Lung (tissue), 12 donors: ENCODE data around the gene TMEM95. TPM values are rescaled to one million over a fixed set of nuclear protein-coding genes. Genes with fewer than 3 reads are reported as not detected.
A peak's percentile ranks its signal among the peaks of the same experiment; 100 is the strongest.
"Not testable (repeated sequence)": the region's sequence is repeated elsewhere in the genome, so short reads cannot be mapped to it uniquely, and the experiment has no call there.

Experiments
- ATAC-seq: fragments of 200-7000 bp; cut with Tn5 transposase; one replicate; pipeline ENCODE4 v1.9.1; 2020; ENCODE audit warnings: moderate number of reproducible peaks; ENCODE audit not compliant: insufficient read depth, low FRiP score
- DNase-seq, 3 donors: peaks; one replicate each; pipeline ENCODE4 v3.0.0-alpha.2; 2013 to 2017
- H3K27ac ChIP-seq, 2 donors: one replicate each; pipeline ENCODE4 v1.5.1; 2013; ENCODE audit warnings: mild to moderate bottlenecking in 2 of 2, moderate library complexity in 2 of 2, control low read depth in 1 of 2, inconsistent platforms in 1 of 2, low read depth in 1 of 2, low read length in 1 of 2
- H3K27me3 ChIP-seq, 3 donors: one replicate each; pipeline ENCODE4 v1.5.1; 2013; ENCODE audit warnings: low read length in 2 of 3; ENCODE audit not compliant: control insufficient read depth in 3 of 3, insufficient read depth in 3 of 3
- H3K36me3 ChIP-seq, 4 donors: one replicate each; pipeline ENCODE4 v1.5.1; 2013; ENCODE audit warnings: low read length in 4 of 4, mild to moderate bottlenecking in 1 of 4, moderate library complexity in 1 of 4; ENCODE audit not compliant: control insufficient read depth in 4 of 4, insufficient read depth in 4 of 4
- H3K4me1 ChIP-seq, 5 donors: one replicate each; pipeline ENCODE4 v1.5.1; 2013; ENCODE audit warnings: low read length in 5 of 5, mild to moderate bottlenecking in 2 of 5, moderate library complexity in 1 of 5; ENCODE audit not compliant: control insufficient read depth in 5 of 5, insufficient read depth in 5 of 5
- H3K4me3 ChIP-seq: one replicate; pipeline ENCODE4 v1.5.1; 2013; ENCODE audit warnings: mild to moderate bottlenecking, control low read depth, moderate library complexity
- H3K9ac ChIP-seq, 2 donors: one replicate each; pipeline ENCODE4 v1.5.1; 2013; ENCODE audit warnings: low read length in 2 of 2, control low read depth in 1 of 2; ENCODE audit not compliant: insufficient read depth in 1 of 2
- H3K9me3 ChIP-seq, 4 donors: one replicate each; pipeline ENCODE4 v1.5.1; 2013; ENCODE audit warnings: low read length in 3 of 4, mild to moderate bottlenecking in 1 of 4, moderate library complexity in 1 of 4; ENCODE audit not compliant: control insufficient read depth in 4 of 4, insufficient read depth in 3 of 4
- CTCF ChIP-seq: IDR thresholded peaks from 2 replicates; pipeline ENCODE4 v1.5.1; 2012; ENCODE audit warnings: mild to moderate bottlenecking; ENCODE audit errors: control extremely low read depth, extremely low read depth
- WGBS, 2 donors: extraction: QIAGEN DNeasy Blood & Tissue Kit; methylation state at CpG; one replicate each; pipeline ENCODE4 v1.1.7; 2013; 5-methylcytosine and 5-hydroxymethylcytosine counted together
- polyA plus RNA-seq, 2 donors: library from polyadenylated mRNA; stranded (reverse); fragments of 200-250 nt; gene quantifications; one replicate each; pipeline ENCODE4 v1.2.1, GENCODE V29; 2013
- total RNA-seq, 2 donors: library from RNA; depleted of rRNA in 1 of 2; stranded (reverse); fragments of >200 nt in 1 of 2; gene quantifications; one replicate each; pipeline ENCODE4 v1.2.1, GENCODE V29; 2014 to 2021
- donor health status: control.
- donor health status: control.
- donor health status: Bipolar disorder and iron deficiency.
- donor health status: healthy.
- donor health status: DM: yes; HTN: yes; CAD: no.

The TMEM95 gene
- total and polyA plus RNA-seq, 4 donors = not detected

GRCh38 chr17:7330638-7331015, 24.3 kb upstream of the TMEM95 start:
- Histone ChIP-seq H3K27ac (peak overlapping the region in 1 of 2 donors; percentile 65), H3K36me3 (peaks cover 0 to 6% (median 0%) of the 10 kb centered on the region in 4 donors), H3K9ac (peak overlapping the region in 1 of 2 donors; percentile 28), H3K27me3 (no peaks in the 10 kb centered on the region), H3K9me3 (no peaks in the 10 kb centered on the region), H3K4me1 (peaks cover 0 to 18% (median 3%) of the 10 kb centered on the region in 5 donors), H3K4me3 (no peak overlapping the region)
- ATAC-seq (no peak), DNase-seq (no peak)
- TF ChIP-seq CTCF = no peak
- 65 to 72% methylated on average over 12 to 13 of the region's 13 CpGs for WGBS, 2 donors

- TF ChIP-seq CTCF = no peak
- no peaks in the 10 kb centered on the region for H3K36me3 ChIP-seq
- WGBS, 2 donors = 46 to 53% methylated on average over 7 of the region's 7 CpGs
- peaks cover 0 to 2% (median 0%) of the 10 kb centered on the region in 3 donors for H3K27me3 ChIP-seq
- ATAC-seq (no peak), DNase-seq (no peak)
- peaks cover 0 to 18% (median 4%) of the 10 kb centered on the region in 5 donors for H3K4me1 ChIP-seq
- no peak overlapping the region for H3K4me3 ChIP-seq
- no peaks in the 10 kb centered on the region for H3K9me3 ChIP-seq
- no peak overlapping the region for H3K27ac ChIP-seq
- H3K9ac ChIP-seq = no peak overlapping the region
Measured at GRCh38 chr17:7332111-7332510, 22.8 kb upstream of the TMEM95 start.

GRCh38 chr17:7332600-7333069, 22.3 kb upstream of the TMEM95 start:
- H3K4me1 ChIP-seq = peaks cover 0 to 16% (median 4%) of the 10 kb centered on the region in 5 donors
- 39 to 43% methylated on average over 14 of the region's 14 CpGs for WGBS, 2 donors
- not testable (repeated sequence) for H3K9ac ChIP-seq, H3K36me3 ChIP-seq, ATAC-seq, H3K9me3 ChIP-seq, DNase-seq, H3K27ac ChIP-seq, H3K27me3 ChIP-seq, H3K4me3 ChIP-seq

GRCh38 chr17:7334938-7335538, 19.9 kb upstream of the TMEM95 start:
- no peak for DNase-seq

GRCh38 chr17:7335765-7336164, 19.2 kb upstream of the TMEM95 start:
- not testable (repeated sequence) for ATAC-seq

More at GRCh38 chr17:7334938-7335538, 19.9 kb upstream of the TMEM95 start:
- Histone ChIP-seq H3K27me3 (peaks cover 0 to 3% (median 0%) of the 10 kb centered on the region in 3 donors), H3K9ac (no peak overlapping the region), H3K4me3 (no peak overlapping the region), H3K9me3 (no peaks in the 10 kb centered on the region), H3K4me1 (peaks cover 0 to 5% (median 3%) of the 10 kb centered on the region in 5 donors), H3K27ac (no peak overlapping the region), H3K36me3 (no peaks in the 10 kb centered on the region)
- WGBS, 2 donors = 91 to 92% methylated on average over 3 of the region's 3 CpGs
- no peak for ATAC-seq
- TF ChIP-seq CTCF = no peak

More at GRCh38 chr17:7335765-7336164, 19.2 kb upstream of the TMEM95 start:
- not testable (repeated sequence) for H3K36me3 ChIP-seq, H3K4me1 ChIP-seq, DNase-seq, H3K9ac ChIP-seq, H3K27ac ChIP-seq, H3K9me3 ChIP-seq, H3K4me3 ChIP-seq, H3K27me3 ChIP-seq
- WGBS, 2 donors = 83 to 85% methylated on average over 13 of the region's 13 CpGs
